ENCODE measurements around the gene DTL. TPM values are rescaled to one million over a fixed set of nuclear protein-coding genes. Genes with fewer than 3 reads are reported as not detected.

Gene DTL
- total RNA-seq, 4 donors from 2014 or later, result 0.73 to 16.0 TPM; not detected in 2

GRCh38 chr1:212141404-212141803, 105.9 kb downstream of the DTL start:
- H3K27ac ChIP-seq, result no peak overlapping the region
- TF ChIP-seq, protein P1, sequence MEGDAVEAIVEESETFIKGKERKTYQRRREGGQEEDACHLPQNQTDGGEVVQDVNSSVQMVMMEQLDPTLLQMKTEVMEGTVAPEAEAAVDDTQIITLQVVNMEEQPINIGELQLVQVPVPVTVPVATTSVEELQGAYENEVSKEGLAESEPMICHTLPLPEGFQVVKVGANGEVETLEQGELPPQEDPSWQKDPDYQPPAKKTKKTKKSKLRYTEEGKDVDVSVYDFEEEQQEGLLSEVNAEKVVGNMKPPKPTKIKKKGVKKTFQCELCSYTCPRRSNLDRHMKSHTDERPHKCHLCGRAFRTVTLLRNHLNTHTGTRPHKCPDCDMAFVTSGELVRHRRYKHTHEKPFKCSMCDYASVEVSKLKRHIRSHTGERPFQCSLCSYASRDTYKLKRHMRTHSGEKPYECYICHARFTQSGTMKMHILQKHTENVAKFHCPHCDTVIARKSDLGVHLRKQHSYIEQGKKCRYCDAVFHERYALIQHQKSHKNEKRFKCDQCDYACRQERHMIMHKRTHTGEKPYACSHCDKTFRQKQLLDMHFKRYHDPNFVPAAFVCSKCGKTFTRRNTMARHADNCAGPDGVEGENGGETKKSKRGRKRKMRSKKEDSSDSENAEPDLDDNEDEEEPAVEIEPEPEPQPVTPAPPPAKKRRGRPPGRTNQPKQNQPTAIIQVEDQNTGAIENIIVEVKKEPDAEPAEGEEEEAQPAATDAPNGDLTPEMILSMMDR (IDR thresholded peaks at IDR 0.05), result no peak
- TF ChIP-seq POLR2A (IDR thresholded peaks at IDR 0.05), result no peak
- H3K9me3 ChIP-seq, result no peaks in the 10 kb centered on the region
- H3K36me3 ChIP-seq, result no peaks in the 10 kb centered on the region
- no peaks in the 10 kb centered on the region for H3K27me3 ChIP-seq
- no peaks in the 10 kb centered on the region for H3K4me1 ChIP-seq
- intact Hi-C loops (cut with DNase I; ENCODE audit: low total_unique reads), result no loop called here
- H3K4me3 ChIP-seq, result no peak overlapping the region
- no peak for DNase-seq

GRCh38 chr1:212142883-212143530, 107.5 kb downstream of the DTL start:
- Histone ChIP-seq H3K4me3 (no peak overlapping the region), H3K9me3 (no peaks in the 10 kb centered on the region), H3K4me1 (no peaks in the 10 kb centered on the region), H3K36me3 (no peaks in the 10 kb centered on the region), H3K27ac (no peak overlapping the region), H3K27me3 (no peaks in the 10 kb centered on the region)
- TF ChIP-seq, protein P1 (IDR thresholded peaks at IDR 0.05), result no peak
- no peak for TF ChIP-seq POLR2A (IDR thresholded peaks at IDR 0.05)
- no peak for DNase-seq
- intact Hi-C loops (cut with DNase I; ENCODE audit: low total_unique reads), result no loop called here

GRCh38 chr1:212147581-212148033, 112.1 kb downstream of the DTL start:
- Histone ChIP-seq H3K36me3 (no peaks in the 10 kb centered on the region), H3K4me3 (no peak overlapping the region), H3K9me3 (no peaks in the 10 kb centered on the region), H3K4me1 (no peaks in the 10 kb centered on the region), H3K27ac (no peak overlapping the region), H3K27me3 (no peaks in the 10 kb centered on the region)
- intact Hi-C loops (cut with DNase I; ENCODE audit: low total_unique reads), result no loop called here
- DNase-seq, result no peak
- TF ChIP-seq POLR2A (IDR thresholded peaks at IDR 0.05), result no peak
- TF ChIP-seq, protein P1 (IDR thresholded peaks at IDR 0.05), result no peak

GRCh38 chr1:212149566-212149965, 114.0 kb downstream of the DTL start:
- intact Hi-C loops (cut with DNase I; ENCODE audit: low total_unique reads), result no loop called here
- TF ChIP-seq, protein P1 (IDR thresholded peaks at IDR 0.05), result no peak
- no peak for TF ChIP-seq POLR2A (IDR thresholded peaks at IDR 0.05)
- no peak overlapping the region for H3K4me3 ChIP-seq
- DNase-seq, result no peak
- H3K27ac ChIP-seq, result no peak overlapping the region
- no peaks in the 10 kb centered on the region for H3K36me3 ChIP-seq
- no peaks in the 10 kb centered on the region for H3K4me1 ChIP-seq
- no peaks in the 10 kb centered on the region for H3K9me3 ChIP-seq
- no peaks in the 10 kb centered on the region for H3K27me3 ChIP-seq

GRCh38 chr1:212152308-212152693, 116.8 kb downstream of the DTL start:
- Histone ChIP-seq H3K4me1 (no peaks in the 10 kb centered on the region), H3K4me3 (no peak overlapping the region), H3K9me3 (no peaks in the 10 kb centered on the region), H3K36me3 (no peaks in the 10 kb centered on the region), H3K27ac (peak overlapping the region in 1 of 2 donors; percentile 1), H3K27me3 (no peaks in the 10 kb centered on the region)
- TF ChIP-seq POLR2A (IDR thresholded peaks at IDR 0.05), result no peak
- TF ChIP-seq, protein P1 (IDR thresholded peaks at IDR 0.05), result no peak
- no peak for DNase-seq
- intact Hi-C loops (cut with DNase I; ENCODE audit: low total_unique reads), result no loop called here
